NT2/D1 (cell line): ENCODE measurements around the gene PGGHG.

Experiments used
- YY1 ChIP-seq: IDR thresholded peaks from 2 replicates; pipeline ENCODE4 v1.6.1; 2011; ENCODE audit not compliant: insufficient read length, insufficient read depth
- ZNF274 ChIP-seq: IDR thresholded peaks from 2 replicates; pipeline ENCODE4 v1.6.1; 2011; ENCODE audit warnings: mild to moderate bottlenecking, low read depth, low read length

DNA sequence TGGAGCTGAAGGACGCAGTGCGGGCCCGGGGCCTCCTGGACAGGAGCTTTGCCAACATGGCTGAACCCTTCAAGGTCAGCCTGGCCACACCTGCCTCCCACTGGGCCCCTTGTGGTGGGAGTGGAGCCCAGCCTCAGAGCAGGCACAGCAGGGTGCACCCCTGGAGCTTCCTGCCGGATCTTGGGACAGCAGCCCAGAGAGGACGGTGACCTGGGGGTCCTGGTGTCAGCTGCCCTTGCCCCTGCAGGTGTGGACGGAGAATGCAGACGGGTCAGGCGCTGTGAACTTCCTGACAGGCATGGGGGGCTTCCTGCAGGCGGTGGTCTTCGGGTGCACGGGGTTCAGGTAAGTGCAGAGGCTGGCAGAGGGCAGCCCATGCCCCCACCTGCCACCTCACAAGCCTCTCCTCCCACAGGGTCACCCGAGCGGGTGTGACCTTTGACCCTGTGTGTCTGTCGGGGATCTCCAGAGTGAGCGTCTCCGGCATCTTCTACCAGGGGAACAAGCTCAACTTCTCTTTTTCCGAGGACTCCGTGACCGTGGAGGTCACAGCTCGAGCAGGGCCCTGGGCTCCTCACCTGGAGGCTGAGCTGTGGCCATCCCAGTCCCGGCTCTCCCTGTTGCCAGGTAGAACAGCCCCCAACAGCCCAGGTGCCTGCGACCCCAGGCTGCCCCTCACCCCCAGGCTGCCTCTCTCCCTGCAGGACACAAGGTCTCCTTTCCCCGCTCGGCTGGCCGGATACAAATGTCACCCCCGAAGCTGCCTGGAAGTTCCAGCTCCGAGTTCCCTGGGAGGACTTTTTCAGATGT lies 5.1 kb downstream of the PGGHG start:
- TF ChIP-seq ZNF274 = no peak
- TF ChIP-seq YY1 = no peak
